IgD-negative memory B cell (primary cell): Measurements from ENCODE around the gene PLA2G12A. TPM values are rescaled to one million over a fixed set of nuclear protein-coding genes. Genes with fewer than 3 reads are reported as not detected.

Experiments used
- H3K27ac Mint-ChIP-seq, 3 donors: one replicate each; pipeline ENCODE4 v1.8.0; 2020 to 2022; ENCODE audit warnings: mild to moderate bottlenecking in 3 of 3, mixed read lengths in 3 of 3, moderate library complexity in 1 of 3
- H3K27me3 Mint-ChIP-seq: one replicate; pipeline ENCODE4 v1.8.0; 2021; ENCODE audit warnings: mixed read lengths
- H3K36me3 Mint-ChIP-seq: one replicate; pipeline ENCODE4 v1.8.0; 2020; ENCODE audit warnings: mild to moderate bottlenecking, mixed read lengths
- H3K4me1 Mint-ChIP-seq, 3 donors: one replicate each; pipeline ENCODE4 v1.8.0; 2020 to 2022; ENCODE audit warnings: mixed read lengths in 3 of 3, mild to moderate bottlenecking in 1 of 3
- H3K4me3 Mint-ChIP-seq, 4 donors: one replicate each; pipeline ENCODE4 v1.8.0; 2020 to 2022; ENCODE audit warnings: mild to moderate bottlenecking in 4 of 4, mixed read lengths in 4 of 4, moderate library complexity in 3 of 4
- H3K9me3 Mint-ChIP-seq, 3 donors: one replicate each; pipeline ENCODE4 v1.8.0; 2020 to 2021; ENCODE audit warnings: mixed read lengths in 3 of 3, mild to moderate bottlenecking in 1 of 3
- polyA plus RNA-seq: library from polyadenylated mRNA; unstranded; fragments of 300-500 nt; fragmentation: Illumina TruSeq; gene quantifications from one replicate; pipeline ENCODE4 v1.2.3, GENCODE V29; 2021

The PLA2G12A gene
- polyA plus RNA-seq, 1 donor from 2014 or later: 32.8 TPM

GRCh38 chr4:109738104-109738872 lies 8.4 kb upstream of the PLA2G12A start:
- Mint-ChIP-seq H3K4me1 (no peaks in the 10 kb centered on the region), H3K4me3 (no peak overlapping the region), H3K9me3 (no peaks in the 10 kb centered on the region), H3K36me3 (no peaks in the 10 kb centered on the region), H3K27ac (no peak overlapping the region), H3K27me3 (peaks cover 2% of the 10 kb centered on the region)

- no peaks in the 10 kb centered on the region for H3K9me3 Mint-ChIP-seq
- no peaks in the 10 kb centered on the region for H3K36me3 Mint-ChIP-seq
- no peaks in the 10 kb centered on the region for H3K4me1 Mint-ChIP-seq
- peaks cover 4% of the 10 kb centered on the region for H3K27me3 Mint-ChIP-seq
- no peak overlapping the region for H3K4me3 Mint-ChIP-seq
- no peak overlapping the region for H3K27ac Mint-ChIP-seq
These were observed 5.9 kb upstream of the PLA2G12A start for GRCh38 chr4:109735566-109736365.

- no peak overlapping the region for H3K4me3 Mint-ChIP-seq
- no peaks in the 10 kb centered on the region for H3K36me3 Mint-ChIP-seq
- no peaks in the 10 kb centered on the region for H3K9me3 Mint-ChIP-seq
- H3K27me3 Mint-ChIP-seq: peaks cover 4% of the 10 kb centered on the region
- H3K4me1 Mint-ChIP-seq: peaks cover 6 to 12% (median 10%) of the 10 kb centered on the region in 3 donors
- H3K27ac Mint-ChIP-seq: no peak overlapping the region
These were observed 3.9 kb upstream of the PLA2G12A start for GRCh38 chr4:109733728-109734127.

GRCh38 chr4:109730619-109731545 lies 1.0 kb upstream of the PLA2G12A start:
- peak overlapping the region; percentile 86 to 95 (median 94) for H3K4me3 Mint-ChIP-seq
- H3K9me3 Mint-ChIP-seq: no peaks in the 10 kb centered on the region
- H3K4me1 Mint-ChIP-seq: peaks cover 11 to 20% (median 12%) of the 10 kb centered on the region in 3 donors
- peaks cover 4% of the 10 kb centered on the region for H3K36me3 Mint-ChIP-seq
- peaks cover 4% of the 10 kb centered on the region for H3K27me3 Mint-ChIP-seq
- peak overlapping the region in 2 of 3 donors; percentile 78 to 91 for H3K27ac Mint-ChIP-seq

GRCh38 chr4:109729117-109729717 lies 653 bp downstream of the PLA2G12A start:
- Mint-ChIP-seq H3K4me1 (peaks cover 11 to 22% (median 12%) of the 10 kb centered on the region in 3 donors), H3K4me3 (peak overlapping the region; percentile 87 to 96 (median 94)), H3K9me3 (no peaks in the 10 kb centered on the region), H3K27ac (peak overlapping the region; percentile 90 to 97 (median 91)), H3K27me3 (peaks cover 4% of the 10 kb centered on the region), H3K36me3 (peaks cover 6% of the 10 kb centered on the region)

- no peaks in the 10 kb centered on the region for H3K9me3 Mint-ChIP-seq
- peaks cover 6% of the 10 kb centered on the region for H3K36me3 Mint-ChIP-seq
- peaks cover 3% of the 10 kb centered on the region for H3K27me3 Mint-ChIP-seq
- peaks cover 13 to 23% (median 14%) of the 10 kb centered on the region in 3 donors for H3K4me1 Mint-ChIP-seq
- H3K27ac Mint-ChIP-seq: peak overlapping the region in 1 of 3 donors; percentile 91
- H3K4me3 Mint-ChIP-seq: peak overlapping the region in 3 of 4 donors; percentile 21 to 94 (median 93)
These were observed 1.5 kb downstream of the PLA2G12A start for GRCh38 chr4:109728385-109728784.

GRCh38 chr4:109723110-109723509 lies 6.8 kb downstream of the PLA2G12A start:
- Mint-ChIP-seq H3K27me3 (no peaks in the 10 kb centered on the region), H3K27ac (peak overlapping the region in 1 of 3 donors; percentile 11), H3K36me3 (peaks cover 6% of the 10 kb centered on the region), H3K9me3 (no peaks in the 10 kb centered on the region), H3K4me3 (peak overlapping the region in 1 of 4 donors; percentile 5), H3K4me1 (peaks cover 8 to 13% (median 9%) of the 10 kb centered on the region in 3 donors)

- Mint-ChIP-seq H3K27me3 (no peaks in the 10 kb centered on the region), H3K4me1 (peaks cover 5 to 13% (median 8%) of the 10 kb centered on the region in 3 donors), H3K36me3 (peaks cover 7% of the 10 kb centered on the region), H3K9me3 (no peaks in the 10 kb centered on the region), H3K27ac (no peak overlapping the region), H3K4me3 (no peak overlapping the region)
These were observed 7.5 kb downstream of the PLA2G12A start for GRCh38 chr4:109722357-109722756.

- Mint-ChIP-seq H3K9me3 (no peaks in the 10 kb centered on the region), H3K4me1 (peaks cover 5 to 9% (median 8%) of the 10 kb centered on the region in 3 donors), H3K27me3 (no peaks in the 10 kb centered on the region), H3K27ac (no peak overlapping the region), H3K36me3 (peaks cover 7% of the 10 kb centered on the region), H3K4me3 (no peak overlapping the region)
These were observed 8.8 kb downstream of the PLA2G12A start for GRCh38 chr4:109721033-109721432.

- peaks cover 3% of the 10 kb centered on the region for H3K36me3 Mint-ChIP-seq
- no peaks in the 10 kb centered on the region for H3K9me3 Mint-ChIP-seq
- peaks cover 5 to 8% (median 5%) of the 10 kb centered on the region in 3 donors for H3K4me1 Mint-ChIP-seq
- no peak overlapping the region for H3K4me3 Mint-ChIP-seq
- no peak overlapping the region for H3K27ac Mint-ChIP-seq
- H3K27me3 Mint-ChIP-seq: no peaks in the 10 kb centered on the region
These were observed 10.3 kb downstream of the PLA2G12A start for GRCh38 chr4:109719604-109720003.

GRCh38 chr4:109718759-109719158 lies 11.1 kb downstream of the PLA2G12A start:
- H3K9me3 Mint-ChIP-seq: no peaks in the 10 kb centered on the region
- no peaks in the 10 kb centered on the region for H3K27me3 Mint-ChIP-seq
- peaks cover 3% of the 10 kb centered on the region for H3K36me3 Mint-ChIP-seq
- H3K4me3 Mint-ChIP-seq: no peak overlapping the region
- no peak overlapping the region for H3K27ac Mint-ChIP-seq
- H3K4me1 Mint-ChIP-seq: peaks cover 5 to 8% (median 5%) of the 10 kb centered on the region in 3 donors

GRCh38 chr4:109713500-109713899 lies 16.4 kb downstream of the PLA2G12A start:
- Mint-ChIP-seq H3K4me3 (no peak overlapping the region), H3K4me1 (peaks cover 0 to 3% (median 0%) of the 10 kb centered on the region in 3 donors), H3K27ac (no peak overlapping the region), H3K9me3 (no peaks in the 10 kb centered on the region), H3K27me3 (no peaks in the 10 kb centered on the region), H3K36me3 (peaks cover 5% of the 10 kb centered on the region)

- Mint-ChIP-seq H3K36me3 (peaks cover 2% of the 10 kb centered on the region), H3K4me3 (no peak overlapping the region), H3K4me1 (peaks cover 1 to 3% (median 2%) of the 10 kb centered on the region in 3 donors), H3K27ac (peak overlapping the region in 1 of 3 donors; percentile 8), H3K9me3 (no peaks in the 10 kb centered on the region), H3K27me3 (no peaks in the 10 kb centered on the region)
These were observed 20.9 kb downstream of the PLA2G12A start for GRCh38 chr4:109708990-109709389.

GRCh38 chr4:109708435-109708834 lies 21.4 kb downstream of the PLA2G12A start:
- Mint-ChIP-seq H3K4me1 (peaks cover 6 to 7% (median 6%) of the 10 kb centered on the region in 3 donors), H3K36me3 (peaks cover 2% of the 10 kb centered on the region), H3K27me3 (no peaks in the 10 kb centered on the region), H3K9me3 (no peaks in the 10 kb centered on the region), H3K4me3 (no peak overlapping the region), H3K27ac (peak overlapping the region in 1 of 3 donors; percentile 8)
